AG04449 (cell line): ENCODE data around the gene HTT.

ENCODE experiments used
- CTCF ChIA-PET: fragments of 350-600 bp; formaldehyde crosslinking; extraction: SDS; loops from one replicate; lab custom pipeline; 2021; ENCODE audit warnings: antibody characterized with exemption; lab: Yijun Ruan, JAX
- POLR2A ChIA-PET: fragments of 400-600, 350-600 bp; formaldehyde crosslinking; extraction: SDS; loops from one replicate; lab custom pipeline; 2020; ENCODE audit warnings: antibody characterized with exemption, inconsistent platforms; lab: Yijun Ruan, JAX
- DNase-seq: peaks from one replicate; pipeline ENCODE4 v3.0.0-alpha.2; 2010; ENCODE audit warnings: low read depth, low spot score
- H3K4me3 ChIP-seq: 2 replicates; pipeline ENCODE4 v1.5.1; 2011; ENCODE audit warnings: low read depth, mild to moderate bottlenecking, control low read depth, low read length
- TF ChIP-seq, protein P1 (sequence below): IDR thresholded peaks from one replicate; pipeline ENCODE4 v1.5.1; 2011; ENCODE audit warnings: mild to moderate bottlenecking, moderate library complexity, low read length, control low read depth, inconsistent platforms; ENCODE audit not compliant: insufficient read depth; ENCODE audit errors: missing control alignments

HTT gene

DNA sequence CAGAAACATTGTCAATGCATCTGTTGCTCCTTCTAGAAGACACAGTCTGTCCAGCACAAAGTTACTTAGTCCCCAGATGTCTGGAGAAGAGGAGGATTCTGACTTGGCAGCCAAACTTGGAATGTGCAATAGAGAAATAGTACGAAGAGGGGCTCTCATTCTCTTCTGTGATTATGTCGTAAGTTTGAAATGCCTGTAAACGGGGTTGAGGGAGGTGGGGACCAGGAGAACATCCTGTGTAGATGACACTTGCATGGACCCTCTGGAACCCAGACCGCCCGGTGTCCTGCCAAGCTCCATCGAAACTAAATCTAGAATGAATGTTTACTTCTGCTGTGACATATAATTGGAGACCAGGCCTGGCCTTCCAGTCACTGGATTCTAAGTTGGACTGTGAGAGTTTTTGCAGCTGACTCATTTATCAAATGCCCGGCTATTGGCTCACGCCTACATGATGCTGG, 129.5 kb downstream of the HTT start:
- POLR2A ChIA-PET = no interaction called here
- TF ChIP-seq, protein P1, sequence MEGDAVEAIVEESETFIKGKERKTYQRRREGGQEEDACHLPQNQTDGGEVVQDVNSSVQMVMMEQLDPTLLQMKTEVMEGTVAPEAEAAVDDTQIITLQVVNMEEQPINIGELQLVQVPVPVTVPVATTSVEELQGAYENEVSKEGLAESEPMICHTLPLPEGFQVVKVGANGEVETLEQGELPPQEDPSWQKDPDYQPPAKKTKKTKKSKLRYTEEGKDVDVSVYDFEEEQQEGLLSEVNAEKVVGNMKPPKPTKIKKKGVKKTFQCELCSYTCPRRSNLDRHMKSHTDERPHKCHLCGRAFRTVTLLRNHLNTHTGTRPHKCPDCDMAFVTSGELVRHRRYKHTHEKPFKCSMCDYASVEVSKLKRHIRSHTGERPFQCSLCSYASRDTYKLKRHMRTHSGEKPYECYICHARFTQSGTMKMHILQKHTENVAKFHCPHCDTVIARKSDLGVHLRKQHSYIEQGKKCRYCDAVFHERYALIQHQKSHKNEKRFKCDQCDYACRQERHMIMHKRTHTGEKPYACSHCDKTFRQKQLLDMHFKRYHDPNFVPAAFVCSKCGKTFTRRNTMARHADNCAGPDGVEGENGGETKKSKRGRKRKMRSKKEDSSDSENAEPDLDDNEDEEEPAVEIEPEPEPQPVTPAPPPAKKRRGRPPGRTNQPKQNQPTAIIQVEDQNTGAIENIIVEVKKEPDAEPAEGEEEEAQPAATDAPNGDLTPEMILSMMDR = no peak
- DNase-seq = no peak
- H3K4me3 ChIP-seq = no peak overlapping the region
- CTCF ChIA-PET = interaction anchor here (0.8 to 2.0 kb wide), 5 partner anchors 10 to 276 kb away, joined by 3 to 10 read pairs (median 4); no protein-coding TSS in a partner anchor

DNA sequence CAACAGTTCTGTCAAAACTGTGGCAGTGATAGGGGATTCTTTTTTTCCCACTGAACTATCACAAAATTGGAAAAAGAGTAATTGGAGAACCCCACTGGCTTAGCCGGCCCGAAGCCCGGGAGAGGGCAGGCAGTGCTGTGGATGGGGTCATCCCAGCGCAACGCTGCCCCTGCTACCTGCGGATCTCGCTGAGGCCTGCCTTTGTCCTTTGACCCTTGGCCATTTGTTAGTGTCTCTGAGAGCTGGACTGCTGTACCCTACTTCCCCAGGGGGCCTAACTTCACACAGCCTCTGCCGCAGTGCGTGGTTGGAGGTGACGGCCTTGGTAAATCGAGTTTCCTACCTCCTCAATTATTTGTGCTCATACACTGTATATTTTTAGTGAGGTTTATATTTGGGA, 131.5 kb downstream of the HTT start:
- H3K4me3 ChIP-seq = no peak overlapping the region
- DNase-seq = no peak
- TF ChIP-seq, protein P1 = no peak
- ChIA-PET POLR2A (no interaction called here), CTCF (interaction anchor here (0.9 kb wide), 1 partner anchor 13 kb away, joined by 3 read pairs; no protein-coding TSS in a partner anchor)

DNA sequence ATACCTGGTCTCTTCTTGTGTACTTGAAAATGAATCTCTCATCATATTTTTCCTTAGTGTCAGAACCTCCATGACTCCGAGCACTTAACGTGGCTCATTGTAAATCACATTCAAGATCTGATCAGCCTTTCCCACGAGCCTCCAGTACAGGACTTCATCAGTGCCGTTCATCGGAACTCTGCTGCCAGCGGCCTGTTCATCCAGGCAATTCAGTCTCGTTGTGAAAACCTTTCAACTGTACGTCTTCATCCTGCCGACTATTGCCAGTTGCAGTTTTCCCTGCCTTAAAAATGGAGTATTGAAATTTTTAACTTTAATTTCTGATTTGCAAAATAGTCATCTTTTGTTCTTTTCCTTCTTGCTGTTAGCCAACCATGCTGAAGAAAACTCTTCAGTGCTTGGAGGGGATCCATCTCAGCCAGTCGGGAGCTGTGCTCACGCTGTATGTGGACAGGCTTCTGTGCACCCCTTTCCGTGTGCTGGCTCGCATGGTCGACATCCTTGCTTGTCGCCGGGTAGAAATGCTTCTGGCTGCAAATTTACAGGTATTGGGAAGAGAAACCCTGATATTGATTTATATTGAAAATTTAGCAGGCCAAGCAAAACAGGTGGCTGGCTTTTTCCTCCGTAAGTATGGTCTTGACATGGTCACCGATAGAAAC, 132.1 kb downstream of the HTT start:
- no peak overlapping the region for H3K4me3 ChIP-seq
- POLR2A ChIA-PET = no interaction called here
- CTCF ChIA-PET = no interaction called here
- TF ChIP-seq, protein P1 = no peak
- DNase-seq = no peak

GRCh38 chr4:3207531-3208037, 133.1 kb downstream of the HTT start:
- DNase-seq = no peak

GRCh38 chr4:3208826-3209225, 134.3 kb downstream of the HTT start:
- TF ChIP-seq, protein P1 = no peak
- POLR2A ChIA-PET = no interaction called here
- CTCF ChIA-PET = interaction anchor here (0.7 to 1.0 kb wide), 2 partner anchors 14 to 21 kb away, joined by 3 read pairs; no protein-coding TSS in a partner anchor
- DNase-seq = no peak
- no peak overlapping the region for H3K4me3 ChIP-seq

More at GRCh38 chr4:3207531-3208037, 133.1 kb downstream of the HTT start:
- TF ChIP-seq, protein P1 = no peak
- CTCF ChIA-PET = interaction anchor here (0.6 to 1.0 kb wide), 2 partner anchors 12 to 13 kb away, joined by 3 to 4 read pairs; no protein-coding TSS in a partner anchor
- no peak overlapping the region for H3K4me3 ChIP-seq
- POLR2A ChIA-PET = no interaction called here
